OCI-LY1 (cell line): ENCODE results near the gene XPO6.

Experiments used
- CTCF ChIP-seq: fragments of 200-600 bp; sonication (generic), shearing (Covaris generic); IDR thresholded peaks from 2 replicates; pipeline ENCODE4 v1.5.1; 2017; ENCODE audit warnings: mild to moderate bottlenecking, antibody characterized with exemption, low read length, moderate library complexity, mixed read lengths
- EZH2 ChIP-seq: fragments of 200-600 bp; sonication (generic), shearing (Covaris generic); IDR thresholded peaks from 2 replicates; pipeline ENCODE4 v1.8.0; 2017; ENCODE audit warnings: borderline replicate concordance, mixed run types, mild to moderate bottlenecking, antibody characterized with exemption, low read length, moderate library complexity, mixed read lengths

- no peak for TF ChIP-seq CTCF
- no peak for TF ChIP-seq EZH2
Observed at GRCh38 chr16:28062847-28063521, 148.8 kb downstream of the XPO6 start.
